Breast epithelium (tissue), 3 donors: ENCODE measurements around the gene KCND3.

Experiments
- POLR2A ChIP-seq: fragments of 450-650 bp; IDR thresholded peaks from one replicate; pipeline ENCODE4 v1.6.1; 2016; ENCODE audit warnings: antibody characterized with exemption, mild to moderate bottlenecking, moderate library complexity
- POLR2AphosphoS5 ChIP-seq, 3 donors: sonication (generic); formaldehyde crosslinking; IDR thresholded peaks; one replicate each; pipeline ENCODE4 v1.6.1; 2017; ENCODE audit warnings: antibody characterized with exemption in 3 of 3
- TF ChIP-seq, protein P1 (sequence below), 3 donors: fragments of 450-650 bp; IDR thresholded peaks; one replicate each; pipeline ENCODE4 v1.5.1; 2016 to 2017; ENCODE audit warnings: antibody characterized with exemption in 3 of 3, mild to moderate bottlenecking in 3 of 3, moderate library complexity in 3 of 3

DNA sequence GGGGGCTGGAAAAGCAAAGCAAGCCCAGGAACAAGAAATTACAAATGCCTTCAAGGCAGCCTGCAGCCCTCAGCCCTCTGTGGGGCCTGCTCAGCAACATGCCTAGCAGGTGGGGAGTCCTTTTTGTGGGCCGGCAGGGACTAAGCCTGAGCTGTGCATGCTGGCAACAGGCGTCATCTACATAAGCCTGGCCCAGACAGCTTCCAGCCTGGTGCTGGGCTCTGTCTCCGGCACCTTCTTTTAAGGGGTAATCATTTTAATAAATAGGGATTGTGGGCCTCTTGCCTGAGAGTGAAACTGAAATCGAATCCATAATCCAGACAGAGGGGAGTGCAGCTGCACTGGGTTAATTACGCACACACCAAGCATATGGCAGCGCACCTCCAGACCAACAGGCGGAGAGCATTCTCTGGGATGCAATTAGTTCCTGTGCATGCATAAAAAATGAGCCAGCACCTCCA, 137.2 kb downstream of the KCND3 start:
- TF ChIP-seq, protein P1, sequence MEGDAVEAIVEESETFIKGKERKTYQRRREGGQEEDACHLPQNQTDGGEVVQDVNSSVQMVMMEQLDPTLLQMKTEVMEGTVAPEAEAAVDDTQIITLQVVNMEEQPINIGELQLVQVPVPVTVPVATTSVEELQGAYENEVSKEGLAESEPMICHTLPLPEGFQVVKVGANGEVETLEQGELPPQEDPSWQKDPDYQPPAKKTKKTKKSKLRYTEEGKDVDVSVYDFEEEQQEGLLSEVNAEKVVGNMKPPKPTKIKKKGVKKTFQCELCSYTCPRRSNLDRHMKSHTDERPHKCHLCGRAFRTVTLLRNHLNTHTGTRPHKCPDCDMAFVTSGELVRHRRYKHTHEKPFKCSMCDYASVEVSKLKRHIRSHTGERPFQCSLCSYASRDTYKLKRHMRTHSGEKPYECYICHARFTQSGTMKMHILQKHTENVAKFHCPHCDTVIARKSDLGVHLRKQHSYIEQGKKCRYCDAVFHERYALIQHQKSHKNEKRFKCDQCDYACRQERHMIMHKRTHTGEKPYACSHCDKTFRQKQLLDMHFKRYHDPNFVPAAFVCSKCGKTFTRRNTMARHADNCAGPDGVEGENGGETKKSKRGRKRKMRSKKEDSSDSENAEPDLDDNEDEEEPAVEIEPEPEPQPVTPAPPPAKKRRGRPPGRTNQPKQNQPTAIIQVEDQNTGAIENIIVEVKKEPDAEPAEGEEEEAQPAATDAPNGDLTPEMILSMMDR (IDR thresholded peaks at IDR 0.05): no peak
- TF ChIP-seq POLR2A (no peak), POLR2AphosphoS5 (IDR thresholded peaks at IDR 0.05) (no peak)
